GM23248 (cell line): ENCODE results near the gene ZNF750. TPM values are rescaled to one million over a fixed set of nuclear protein-coding genes. Genes with fewer than 3 reads are reported as not detected.

Experiments
- DNase-seq: peaks from one replicate; pipeline ENCODE4 v3.0.0-alpha.2; 2015
- H2AFZ ChIP-seq: fragments of 200-600 bp; sonication (generic); 2 replicates; pipeline ENCODE4 v1.6.1; 2016; ENCODE audit warnings: antibody characterized with exemption
- H3F3A ChIP-seq: fragments of 200-600 bp; sonication (generic); 2 replicates; pipeline ENCODE4 v1.6.1; 2016; ENCODE audit warnings: mild to moderate bottlenecking, antibody characterized with exemption, mixed run types; ENCODE audit not compliant: insufficient read depth
- H3K27ac ChIP-seq: fragments of 200-600 bp; sonication (generic); 2 replicates; pipeline ENCODE4 v1.5.1; 2016; ENCODE audit warnings: mild to moderate bottlenecking
- H3K27me3 ChIP-seq: fragments of 200-600 bp; sonication (generic); replicated peaks from 2 replicates; pipeline ENCODE4 v1.6.1; 2016; ENCODE audit warnings: mild to moderate bottlenecking; ENCODE audit not compliant: insufficient read depth
- H3K36me3 ChIP-seq: fragments of 200-600 bp; sonication (generic); 2 replicates; pipeline ENCODE4 v1.6.1; 2016; ENCODE audit warnings: low read depth, mild to moderate bottlenecking
- H3K4me1 ChIP-seq: fragments of 200-600 bp; sonication (generic); 2 replicates; pipeline ENCODE4 v1.6.1; 2016; ENCODE audit warnings: mild to moderate bottlenecking; ENCODE audit not compliant: insufficient read depth
- H3K4me2 ChIP-seq: fragments of 200-600 bp; sonication (generic); one replicate; pipeline ENCODE4 v1.6.1; 2016; ENCODE audit warnings: mild to moderate bottlenecking; ENCODE audit not compliant: unreplicated experiment
- H3K4me3 ChIP-seq: fragments of 200-600 bp; sonication (generic); 2 replicates; pipeline ENCODE4 v1.5.1; 2016; ENCODE audit warnings: mild to moderate bottlenecking
- H3K79me2 ChIP-seq: fragments of 200-600 bp; sonication (generic); 2 replicates; pipeline ENCODE4 v1.6.1; 2016; ENCODE audit warnings: mild to moderate bottlenecking; ENCODE audit not compliant: insufficient read depth
- H3K9ac ChIP-seq: fragments of 200-600 bp; sonication (generic); 2 replicates; pipeline ENCODE4 v1.6.1; 2016; ENCODE audit warnings: mild to moderate bottlenecking
- H3K9me2 ChIP-seq: fragments of 200-600 bp; sonication (generic); 2 replicates; pipeline ENCODE4 v1.6.1; 2016; ENCODE audit warnings: mixed run types, mild to moderate bottlenecking, moderate library complexity; ENCODE audit not compliant: insufficient read depth
- H3K9me3 ChIP-seq: fragments of 200-600 bp; sonication (generic); one replicate; pipeline ENCODE4 v1.6.1; 2017; ENCODE audit warnings: low read depth
- H4K20me1 ChIP-seq: fragments of 200-600 bp; sonication (generic); 2 replicates; pipeline ENCODE4 v1.6.0; 2016; ENCODE audit not compliant: insufficient read depth
- EZH2 ChIP-seq: fragments of 200-600 bp; sonication (generic); IDR thresholded peaks from 2 replicates; pipeline ENCODE4 v1.6.1; 2018; ENCODE audit warnings: antibody characterized with exemption, mild to moderate bottlenecking; ENCODE audit not compliant: insufficient read depth, poor library complexity, severe bottlenecking
- EZH2phosphoT487 ChIP-seq: fragments of 200-600 bp; sonication (generic); IDR thresholded peaks from 2 replicates; pipeline ENCODE4 v1.6.1; 2018; ENCODE audit warnings: antibody characterized with exemption, moderate library complexity, mild to moderate bottlenecking, low read depth; ENCODE audit not compliant: insufficient read depth
- WGBS, 2 experiments: methylation state at CpG; one replicate each; pipeline ENCODE4 v1.1.6; 2015 to 2017; ENCODE audit warnings: low lambda C conversion rate in 2 of 2, low coverage in 1 of 2; ENCODE audit errors: missing lambda C conversion rate in 2 of 2; 5-methylcytosine and 5-hydroxymethylcytosine counted together
- in situ Hi-C: fragments of 300-500 bp; cut with MboI; formaldehyde crosslinking; loops from 2 replicates; pipeline ENCODE4 v1.15.0; 2020
- polyA plus RNA-seq: library from polyadenylated mRNA; unstranded; fragments of >200 nt; fragmentation: Nextera tagmentation; extraction: Ambion mirVana; gene quantifications from 2 replicates; pipeline ENCODE4 v1.2.1, GENCODE V29; 2016
- total RNA-seq: library from RNA; depleted of rRNA; stranded (reverse); fragments of >200 nt; shearing (Covaris generic); gene quantifications from 2 replicates; pipeline ENCODE4 v1.2.3, GENCODE V29; 2014

The ZNF750 gene
- total and polyA plus RNA-seq, 2 experiments from 2014 or later: 0.11 TPM; not detected in 1

GRCh38 chr17:82868715-82869131 is 28.9 kb upstream of the ZNF750 start:
- H4K20me1 ChIP-seq: no peaks in the 10 kb centered on the region
- H2AFZ ChIP-seq: no peak overlapping the region
- no peak for DNase-seq
- H3K4me2 ChIP-seq: no peak overlapping the region
- in situ Hi-C loops: no loop called here
- H3K27ac ChIP-seq: no peak overlapping the region
- H3K4me1 ChIP-seq: peaks cover 15% of the 10 kb centered on the region
- H3K4me3 ChIP-seq: no peak overlapping the region
- H3K36me3 ChIP-seq: no peaks in the 10 kb centered on the region
- no peaks in the 10 kb centered on the region for H3K27me3 ChIP-seq
- H3F3A ChIP-seq: 0 out of 2 replicates have a peak, but pooled peaks cover 4% of the 10 kb centered on the region
- no peaks in the 10 kb centered on the region for H3K9me3 ChIP-seq
- TF ChIP-seq EZH2: no peak
- no peak for TF ChIP-seq EZH2phosphoT487
- no peaks in the 10 kb centered on the region for H3K79me2 ChIP-seq
- H3K9ac ChIP-seq: no peak overlapping the region
- no peaks in the 10 kb centered on the region for H3K9me2 ChIP-seq
- 93 to 97% methylated on average over 17 to 21 of the region's 21 CpGs for WGBS, 2 experiments

DNA sequence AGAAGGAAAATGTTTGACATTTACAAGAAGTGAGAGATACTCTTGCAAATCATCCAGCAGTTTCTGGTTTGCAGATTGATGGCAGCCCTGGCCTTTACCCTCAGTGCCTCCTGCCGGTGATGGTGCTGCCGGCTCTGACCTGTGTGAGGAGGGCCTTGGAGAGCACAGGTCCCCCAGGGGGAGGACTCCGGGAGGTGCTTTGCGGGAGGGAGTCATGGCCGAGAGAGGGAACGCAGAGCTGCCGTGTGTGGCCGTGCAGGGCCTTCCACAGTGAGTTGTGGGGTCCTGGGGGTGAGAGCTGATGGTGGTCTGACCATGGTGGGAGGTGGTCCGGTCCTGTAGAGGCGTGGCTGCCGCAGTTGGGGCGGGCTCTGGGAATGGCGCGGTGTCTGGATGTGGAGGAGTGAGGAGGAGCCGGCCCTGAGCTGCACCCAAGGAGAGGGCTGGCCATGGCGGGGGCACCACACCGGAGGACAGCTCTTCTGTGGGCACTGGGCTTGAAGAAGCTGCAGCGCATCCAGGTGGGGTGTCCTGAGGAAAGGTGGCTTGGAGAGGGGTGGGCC is 28.0 kb upstream of the ZNF750 start:
- Histone ChIP-seq H3K4me2 (no peak overlapping the region), H3F3A (0 out of 2 replicates have a peak, but pooled peaks cover 4% of the 10 kb centered on the region), H3K9me2 (no peaks in the 10 kb centered on the region), H3K9ac (no peak overlapping the region), H3K36me3 (no peaks in the 10 kb centered on the region), H3K4me3 (no peak overlapping the region), H3K27me3 (no peaks in the 10 kb centered on the region), H3K27ac (no peak overlapping the region), H3K4me1 (peaks cover 16% of the 10 kb centered on the region), H3K79me2 (no peaks in the 10 kb centered on the region), H4K20me1 (no peaks in the 10 kb centered on the region), H2AFZ (no peak overlapping the region), H3K9me3 (no peaks in the 10 kb centered on the region)
- no peak for DNase-seq
- TF ChIP-seq EZH2 (no peak), EZH2phosphoT487 (no peak)
- in situ Hi-C loops: no loop called here
- WGBS, 2 experiments: 90 to 96% methylated on average over 18 of the region's 18 CpGs

GRCh38 chr17:82866590-82867191 is 26.9 kb upstream of the ZNF750 start:
- Histone ChIP-seq H2AFZ (no peak overlapping the region), H3K4me3 (no peak overlapping the region), H3F3A (0 out of 2 replicates have a peak, but pooled peaks cover 4% of the 10 kb centered on the region), H3K9me2 (no peaks in the 10 kb centered on the region), H3K27ac (peak overlapping the region; percentile 66), H3K4me1 (peaks cover 16% of the 10 kb centered on the region), H4K20me1 (no peaks in the 10 kb centered on the region), H3K79me2 (no peaks in the 10 kb centered on the region), H3K36me3 (no peaks in the 10 kb centered on the region), H3K27me3 (no peaks in the 10 kb centered on the region), H3K9me3 (no peaks in the 10 kb centered on the region), H3K9ac (peak overlapping the region; percentile 55), H3K4me2 (peak overlapping the region; percentile 10)
- in situ Hi-C loops: no loop called here
- WGBS, 2 experiments: 28 to 45% methylated on average over 9 to 11 of the region's 11 CpGs
- peak; percentile 91 for DNase-seq
- TF ChIP-seq EZH2phosphoT487: no peak
- TF ChIP-seq EZH2: no peak

GRCh38 chr17:82865774-82866395 is 26.1 kb upstream of the ZNF750 start:
- no peaks in the 10 kb centered on the region for H3K9me2 ChIP-seq
- no peak overlapping the region for H2AFZ ChIP-seq
- no peak overlapping the region for H3K4me2 ChIP-seq
- peaks cover 16% of the 10 kb centered on the region for H3K4me1 ChIP-seq
- H3K4me3 ChIP-seq: no peak overlapping the region
- WGBS, 2 experiments: 91 to 92% methylated on average over 9 of the region's 9 CpGs
- no peak for DNase-seq
- H4K20me1 ChIP-seq: no peaks in the 10 kb centered on the region
- no peaks in the 10 kb centered on the region for H3K79me2 ChIP-seq
- in situ Hi-C loops: no loop called here
- no peaks in the 10 kb centered on the region for H3K36me3 ChIP-seq
- peak overlapping the region; percentile 55 for H3K9ac ChIP-seq
- no peaks in the 10 kb centered on the region for H3K9me3 ChIP-seq
- H3F3A ChIP-seq: 0 out of 2 replicates have a peak, but pooled peaks cover 4% of the 10 kb centered on the region
- TF ChIP-seq EZH2phosphoT487: no peak
- TF ChIP-seq EZH2: no peak
- H3K27me3 ChIP-seq: no peaks in the 10 kb centered on the region
- H3K27ac ChIP-seq: no peak overlapping the region
